HCT116 (cell line): ENCODE data around the gene BNC2. TPM values are rescaled to one million over a fixed set of nuclear protein-coding genes. Genes with fewer than 3 reads are reported as not detected.

Experiments
- ATAC-seq: fragments of 200-7000 bp; cut with Tn5 transposase; 2 replicates; pipeline ENCODE4 v1.9.1; 2020; ENCODE audit warnings: mild to moderate bottlenecking, moderate library complexity
- BruUV-seq: library from RNA; stranded (reverse); fragments of 400-500 nt; replicated peaks from 2 replicates; lab custom pipeline; 2021; lab: Mats Ljungman, UMichigan
- CTCF ChIA-PET: fragments of 300-600 bp; sonication (Branson Sonifier 250); formaldehyde crosslinking; loops from one replicate; lab custom pipeline; 2021; ENCODE audit warnings: antibody characterized with exemption; lab: Charles Lee
- POLR2A ChIA-PET: fragments of 300-600, 350-600 bp; sonication (Branson Sonifier 250); formaldehyde crosslinking; loops from one replicate; lab custom pipeline; 2021; ENCODE audit warnings: antibody characterized with exemption; lab: Charles Lee
- RAD21 ChIA-PET, 2 experiments: fragments of 300-600 bp; sonication (Branson Sonifier 250); formaldehyde crosslinking; loops; one replicate each; lab custom pipeline; 2023; ENCODE audit warnings: low total read pairs in 2 of 2; ENCODE audit not compliant: uncharacterized antibody in 2 of 2, unreplicated experiment in 2 of 2, low non-redundant PET in 1 of 2; lab: Charles Lee
- DNase-seq: peaks from one replicate; pipeline ENCODE4 v3.0.0-alpha.2; 2010; ENCODE audit warnings: low read depth, low spot score
- H2AFZ ChIP-seq: fragments of 200-600 bp; shearing (Covaris generic), sonication (generic); 2 replicates; pipeline ENCODE4 v1.6.1; 2017; ENCODE audit warnings: low read depth, mixed run types, mixed read lengths, antibody characterized with exemption, low read length; ENCODE audit not compliant: poor library complexity, severe bottlenecking
- H3K27ac ChIP-seq: 2 replicates; pipeline ENCODE4 v1.5.1; 2012; ENCODE audit warnings: low read depth, low read length
- H3K27me3 ChIP-seq: fragments of 200-600 bp; sonication (generic); 2 replicates; pipeline ENCODE4 v1.6.1; 2016; ENCODE audit warnings: mixed run types, low read length, mixed read lengths; ENCODE audit not compliant: insufficient read depth
- H3K36me3 ChIP-seq, 2 experiments: fragments of 200-500 bp in 1 of 2; fragments of 200-600 bp in 1 of 2; sonication (Bioruptor generic) in 1 of 2; sonication (generic) in 1 of 2; 2 replicates each; pipeline versions ENCODE4 v1.5.1 to v1.6.1; 2014 to 2016; ENCODE audit warnings: low read length in 2 of 2, inconsistent platforms in 1 of 2, mixed read lengths in 1 of 2, mixed run types in 1 of 2; ENCODE audit not compliant: insufficient read depth in 2 of 2, control insufficient read depth in 1 of 2
- H3K4me1 ChIP-seq, 2 experiments: fragments of 200-600 bp in 1 of 2; sonication (generic) in 1 of 2; 2 replicates each; pipeline versions ENCODE4 v1.5.1 to v1.6.1; 2012 to 2017; ENCODE audit warnings: low read length in 2 of 2, inconsistent platforms in 1 of 2, mild to moderate bottlenecking in 1 of 2, mixed read lengths in 1 of 2, mixed run types in 1 of 2, moderate library complexity in 1 of 2; ENCODE audit not compliant: insufficient read depth in 2 of 2, control insufficient read depth in 1 of 2
- H3K4me2 ChIP-seq: fragments of 200-600 bp; sonication (generic); 2 replicates; pipeline ENCODE4 v1.6.1; 2017; ENCODE audit warnings: mixed run types, low read length, mixed read lengths
- H3K4me3 ChIP-seq, 2 experiments: fragments of 200-600 bp in 1 of 2; sonication (generic) in 1 of 2; replicated peaks in 1 of 2; 2 replicates each; pipeline ENCODE4 v1.5.1; 2011 to 2016; ENCODE audit warnings: low read length in 2 of 2, control low read depth in 1 of 2, low read depth in 1 of 2, mild to moderate bottlenecking in 1 of 2, mixed read lengths in 1 of 2, mixed run types in 1 of 2
- H3K79me2 ChIP-seq: fragments of 200-600 bp; sonication (generic); 2 replicates; pipeline ENCODE4 v1.6.1; 2017; ENCODE audit warnings: mild to moderate bottlenecking, mixed run types, low read length, moderate library complexity, mixed read lengths; ENCODE audit not compliant: insufficient read depth
- H3K9ac ChIP-seq: fragments of 200-600 bp; sonication (generic); 2 replicates; pipeline ENCODE4 v1.6.1; 2016; ENCODE audit warnings: low read length, mixed read lengths
- H3K9me2 ChIP-seq: fragments of 200-600 bp; sonication (generic), shearing (Covaris generic); 2 replicates; pipeline ENCODE4 v1.6.1; 2017; ENCODE audit warnings: mixed run types, mild to moderate bottlenecking, moderate library complexity; ENCODE audit not compliant: insufficient read depth
- H3K9me3 ChIP-seq, 2 experiments: fragments of 200-500 bp in 1 of 2; fragments of 200-600 bp in 1 of 2; sonication (Bioruptor generic) in 1 of 2; sonication (generic) in 1 of 2; 2 replicates each; pipeline ENCODE4 v1.6.1; 2014 to 2017; ENCODE audit warnings: low read length in 2 of 2, mixed read lengths in 2 of 2, inconsistent platforms in 1 of 2, low read depth in 1 of 2, mild to moderate bottlenecking in 1 of 2, mixed run types in 1 of 2, moderate library complexity in 1 of 2; ENCODE audit not compliant: control insufficient read depth in 1 of 2, insufficient read depth in 1 of 2
- H4K20me1 ChIP-seq: fragments of 200-600 bp; sonication (generic), shearing (Covaris generic); 2 replicates; pipeline ENCODE4 v1.6.1; 2017; ENCODE audit warnings: mixed run types, mild to moderate bottlenecking, moderate library complexity; ENCODE audit not compliant: insufficient read depth
- CBX3 ChIP-seq: IDR thresholded peaks from 2 replicates; pipeline ENCODE4 v1.6.1; 2012; ENCODE audit warnings: low read depth
- CEBPB ChIP-seq: IDR thresholded peaks from 2 replicates; pipeline ENCODE4 v1.6.1; 2012; ENCODE audit warnings: low read depth
- CTCF ChIP-seq, 3 experiments: fragments of 200-600 bp in 1 of 3; sonication (generic) in 1 of 3; IDR thresholded peaks in 2 of 3; conservative IDR thresholded peaks in 1 of 3; 2 replicates each; pipeline ENCODE4 v1.5.1; 2012 to 2017; ENCODE audit warnings: low read depth in 2 of 3, low read length in 2 of 3, antibody characterized with exemption in 1 of 3, borderline replicate concordance in 1 of 3, control low read depth in 1 of 3, mild to moderate bottlenecking in 1 of 3, mixed read lengths in 1 of 3, mixed run types in 1 of 3, moderate library complexity in 1 of 3; ENCODE audit not compliant: insufficient read depth in 1 of 3
- EGR1 ChIP-seq: IDR thresholded peaks from 2 replicates; pipeline ENCODE4 v1.6.1; 2012; ENCODE audit warnings: low read depth
- ELF1 ChIP-seq: IDR thresholded peaks from 2 replicates; pipeline ENCODE4 v1.6.1; 2012; ENCODE audit warnings: low read depth, borderline replicate concordance
- EZH2phosphoT487 ChIP-seq: fragments of 200-600 bp; IDR thresholded peaks from 2 replicates; pipeline ENCODE4 v1.6.1; 2018; ENCODE audit warnings: antibody characterized with exemption, borderline replicate concordance
- JUND ChIP-seq: IDR thresholded peaks from 2 replicates; pipeline ENCODE4 v1.6.1; 2012
- MAX ChIP-seq: IDR thresholded peaks from 2 replicates; pipeline ENCODE4 v1.6.1; 2012
- POLR2AphosphoS5 ChIP-seq: IDR thresholded peaks from 2 replicates; pipeline ENCODE4 v1.6.1; 2011; ENCODE audit warnings: mild to moderate bottlenecking, low read depth, low read length, moderate library complexity
- REST ChIP-seq: IDR thresholded peaks from 2 replicates; pipeline ENCODE4 v1.6.1; 2012; ENCODE audit warnings: low read depth
- SRF ChIP-seq: IDR thresholded peaks from 2 replicates; pipeline ENCODE4 v1.6.1; 2012; ENCODE audit warnings: low read depth
- YY1 ChIP-seq: IDR thresholded peaks from 2 replicates; pipeline ENCODE4 v1.6.1; 2011; ENCODE audit warnings: low read length, low read depth, moderate library complexity, mild to moderate bottlenecking; ENCODE audit not compliant: insufficient replicate concordance; ENCODE audit errors: extremely low read depth
- ZBTB33 ChIP-seq: IDR thresholded peaks from 2 replicates; pipeline ENCODE4 v1.6.1; 2011; ENCODE audit warnings: mild to moderate bottlenecking, low read length, moderate library complexity; ENCODE audit not compliant: insufficient replicate concordance; ENCODE audit errors: extremely low read depth
- ZNF274 ChIP-seq: fragments of 200-500 bp; sonication (Bioruptor generic); IDR thresholded peaks from 2 replicates; pipeline ENCODE4 v1.6.1; 2014; ENCODE audit warnings: mild to moderate bottlenecking, low read depth, low read length, inconsistent platforms
- intact Hi-C: fragments of 100-400 bp; cut with micrococcal nuclease; formaldehyde crosslinking; loops from 2 replicates; pipeline ENCODE4 v1.10.0; 2022
- total RNA-seq: library from RNA; stranded (reverse); gene quantifications from one replicate; pipeline ENCODE4 v1.2.1, GENCODE V29; 2021; ENCODE audit not compliant: unreplicated experiment

Gene BNC2
- total RNA-seq, 1 experiment from 2014 or later: 0.37 TPM

GRCh38 chr9:16730162-16730561, 140.3 kb downstream of the BNC2 start (continued):
- no peak for TF ChIP-seq ZBTB33
- no peak for TF ChIP-seq EZH2phosphoT487
- no peak for TF ChIP-seq ZNF274
- TF ChIP-seq CBX3: no peak
- no peak for TF ChIP-seq YY1
- no peak for TF ChIP-seq JUND

GRCh38 chr9:16729651-16730050, 140.8 kb downstream of the BNC2 start:
- no peaks in the 10 kb centered on the region for H3K36me3 ChIP-seq
- no peak overlapping the region for H2AFZ ChIP-seq
- POLR2A ChIA-PET: interaction anchor here (1.4 kb wide), 1 partner anchor 11 kb away, joined by 3 read pairs; no protein-coding TSS in a partner anchor
- no peak for DNase-seq
- H3K9ac ChIP-seq: no peak overlapping the region
- no peaks in the 10 kb centered on the region for H3K9me3 ChIP-seq
- CTCF ChIA-PET: no interaction called here
- no peak overlapping the region for H3K27ac ChIP-seq
- H3K9me2 ChIP-seq: no peaks in the 10 kb centered on the region
- H3K79me2 ChIP-seq: no peaks in the 10 kb centered on the region
- no peaks in the 10 kb centered on the region; the same call in 1 of the 2 replicates for H4K20me1 ChIP-seq
- no peak overlapping the region for H3K4me2 ChIP-seq
- TF ChIP-seq ELF1: no peak
- no peak for TF ChIP-seq POLR2AphosphoS5
- no peak for TF ChIP-seq ZNF274
- TF ChIP-seq SRF: no peak
- no peak for TF ChIP-seq EGR1
- no peak for TF ChIP-seq CEBPB
- no peak for TF ChIP-seq CTCF (IDR thresholded peaks at IDR 0.05 in 2 of 3, conservative IDR thresholded peaks at IDR 0.05 in 1 of 3; ENCODE audit: borderline replicate concordance in 1 of 3, insufficient read depth in 1 of 3, low read depth in 2 of 3, low read length in 2 of 3)
- TF ChIP-seq MAX: no peak
- TF ChIP-seq CBX3: no peak
- no peak for TF ChIP-seq REST
- no peak for ATAC-seq
- H3K4me1 ChIP-seq: no peaks in the 10 kb centered on the region
- RAD21 ChIA-PET: no interaction called here
- no peak overlapping the region for H3K4me3 ChIP-seq
- intact Hi-C loops: no loop called here
- H3K27me3 ChIP-seq: peaks cover 5% of the 10 kb centered on the region
- no TSS peak for BruUV-seq
